Bone marrow (tissue), 2 donors: ENCODE measurements around the gene FAM20A.

ENCODE experiments used
- DNase-seq, 2 donors: peaks; one replicate each; lab custom pipeline; 2025; lab: John Stamatoyannopoulos, UW

Gene FAM20A

GRCh38 chr17:68565661-68566441 is 35.3 kb downstream of the FAM20A start:
- DNase-seq: no peak

- no peak for DNase-seq
These were observed 36.6 kb downstream of the FAM20A start for GRCh38 chr17:68564415-68565111.

GRCh38 chr17:68562736-68563135 is 38.4 kb downstream of the FAM20A start:
- no peak for DNase-seq

GRCh38 chr17:68560966-68561720 is 40.0 kb downstream of the FAM20A start:
- no peak for DNase-seq

GRCh38 chr17:68559316-68559715 is 41.9 kb downstream of the FAM20A start:
- DNase-seq: no peak

- DNase-seq: no peak
These were observed 44.6 kb downstream of the FAM20A start for GRCh38 chr17:68556551-68556950.

- no peak for DNase-seq
These were observed 56.9 kb downstream of the FAM20A start for GRCh38 chr17:68544111-68544915.

- no peak for DNase-seq
These were observed 58.3 kb downstream of the FAM20A start for GRCh38 chr17:68542698-68543463.

GRCh38 chr17:68541816-68542215 is 59.4 kb downstream of the FAM20A start:
- DNase-seq: no peak

- no peak for DNase-seq
These were observed 60.2 kb downstream of the FAM20A start for GRCh38 chr17:68540981-68541380.

- no peak for DNase-seq
These were observed 61.4 kb downstream of the FAM20A start for GRCh38 chr17:68539548-68540467.

GRCh38 chr17:68535922-68536321 is 65.2 kb downstream of the FAM20A start:
- DNase-seq: no peak

GRCh38 chr17:68534695-68535088 is 66.5 kb downstream of the FAM20A start:
- DNase-seq: no peak

- no peak for DNase-seq
These were observed 67.1 kb downstream of the FAM20A start for GRCh38 chr17:68533887-68534694.

GRCh38 chr17:68532826-68533225 is 68.3 kb downstream of the FAM20A start:
- no peak for DNase-seq

GRCh38 chr17:68531252-68531651 is 69.9 kb downstream of the FAM20A start:
- no peak for DNase-seq

- no peak for DNase-seq
These were observed 73.9 kb downstream of the FAM20A start for GRCh38 chr17:68527314-68527713.

GRCh38 chr17:68526548-68526947 is 74.6 kb downstream of the FAM20A start:
- DNase-seq: no peak

GRCh38 chr17:68522266-68522665 is 78.9 kb downstream of the FAM20A start:
- DNase-seq: no peak
